GM12878 (cell line): Measurements from ENCODE around the gene PARK7. TPM values are rescaled to one million over a fixed set of nuclear protein-coding genes. Genes with fewer than 3 reads are reported as not detected.

Experiments
- ATAC-seq: fragments of 200-7000 bp; cut with Tn5 transposase; 3 replicates; pipeline ENCODE4 v1.9.1; 2020; ENCODE audit warnings: mild to moderate bottlenecking, moderate library complexity
- BruUV-seq: library from RNA; stranded (reverse); fragments of 400-500 nt; replicated peaks from 2 replicates; lab custom pipeline; 2021; lab: Mats Ljungman, UMichigan
- CTCF ChIA-PET: fragments of 300-600 bp; sonication (Branson Sonifier 250); formaldehyde crosslinking; extraction: SDS; loops from one replicate; lab custom pipeline; 2021; ENCODE audit warnings: inconsistent platforms; lab: Yijun Ruan, JAX
- POLR2A ChIA-PET: fragments of 350-600 bp; formaldehyde crosslinking; extraction: SDS; loops from one replicate; lab custom pipeline; 2021; ENCODE audit warnings: inconsistent platforms; lab: Charles Lee
- RAD21 ChIA-PET: fragments of 300-600 bp; sonication (Branson Sonifier 250); formaldehyde crosslinking; loops from one replicate; lab custom pipeline; 2023; ENCODE audit warnings: antibody characterized with exemption; ENCODE audit not compliant: unreplicated experiment; lab: Charles Lee
- SMC1A ChIA-PET: fragments of 300-600 bp; sonication (Branson Sonifier 250); formaldehyde crosslinking; loops from one replicate; lab custom pipeline; 2023; ENCODE audit not compliant: unreplicated experiment, uncharacterized antibody; lab: Charles Lee
- DNase-seq: peaks from one replicate; pipeline ENCODE4 v3.0.0-alpha.2; 2011; ENCODE audit warnings: low read depth, low spot score
- FAIRE-seq: peaks from 3 replicates; lab custom pipeline; 2011; peaks lifted over from hg19 to GRCh38; lab: Jason Lieb, UNC
- H2AFZ ChIP-seq: 2 replicates; pipeline ENCODE4 v1.6.0; 2011; ENCODE audit warnings: low read depth, low read length, control low read depth; ENCODE audit not compliant: control insufficient read depth
- H3K27ac ChIP-seq: 2 replicates; pipeline ENCODE4 v1.5.1; 2011; ENCODE audit warnings: control low read depth; ENCODE audit not compliant: control insufficient read depth, insufficient read depth
- H3K27me3 ChIP-seq, 2 experiments: replicated peaks in 1 of 2; 2 replicates each; pipeline versions ENCODE4 v1.6.0 to v1.6.1; 2011; ENCODE audit warnings: low read length in 1 of 2; ENCODE audit not compliant: control insufficient read depth in 2 of 2, insufficient read depth in 2 of 2
- H3K36me3 ChIP-seq, 2 experiments: 2 replicates each; pipeline ENCODE4 v1.5.1; 2011; ENCODE audit warnings: low read length in 1 of 2; ENCODE audit not compliant: control insufficient read depth in 2 of 2, insufficient read depth in 2 of 2
- H3K4me1 ChIP-seq: 2 replicates; pipeline ENCODE4 v1.6.1; 2011; ENCODE audit warnings: mild to moderate bottlenecking, low read length, moderate library complexity, mixed read lengths; ENCODE audit not compliant: control insufficient read depth, insufficient read depth
- H3K4me2 ChIP-seq: 2 replicates; pipeline ENCODE4 v1.6.0; 2011; ENCODE audit warnings: control low read depth; ENCODE audit not compliant: control insufficient read depth, insufficient read depth
- H3K4me3 ChIP-seq: fragments of 200-600 bp; sonication (generic); 2 replicates; pipeline ENCODE4 v1.5.1; 2016
- H3K79me2 ChIP-seq: 2 replicates; pipeline ENCODE4 v1.6.0; 2011; ENCODE audit warnings: low read length; ENCODE audit not compliant: control insufficient read depth, insufficient read depth
- H3K9ac ChIP-seq: 2 replicates; pipeline ENCODE4 v1.8.0; 2011; ENCODE audit warnings: low read length, control low read depth, mixed read lengths; ENCODE audit not compliant: control insufficient read depth, insufficient read depth
- H3K9me3 ChIP-seq: replicated peaks from 3 replicates; pipeline ENCODE4 v1.5.1; 2011; ENCODE audit warnings: mild to moderate bottlenecking, low read length; ENCODE audit not compliant: control insufficient read depth, insufficient read depth
- H4K20me1 ChIP-seq: 2 replicates; pipeline ENCODE4 v1.6.0; 2011; ENCODE audit not compliant: control insufficient read depth, insufficient read depth
- MEF2A ChIP-seq: IDR thresholded peaks from 2 replicates; pipeline ENCODE4 v1.6.1; 2011; ENCODE audit warnings: low read depth, mild to moderate bottlenecking, low read length, moderate library complexity; ENCODE audit not compliant: insufficient read depth
- NFXL1 ChIP-seq: fragments of 450-650 bp; IDR thresholded peaks from 2 replicates; pipeline ENCODE4 v1.6.1; 2017; ENCODE audit warnings: antibody characterized with exemption, mild to moderate bottlenecking, borderline replicate concordance
- POLR2AphosphoS5 ChIP-seq: IDR thresholded peaks from 2 replicates; pipeline ENCODE4 v1.6.1; 2011; ENCODE audit warnings: mild to moderate bottlenecking, low read length, inconsistent platforms
- RUNX3 ChIP-seq: IDR thresholded peaks from 2 replicates; pipeline ENCODE4 v1.6.1; 2012; ENCODE audit warnings: low read length, inconsistent platforms
- SIN3A ChIP-seq: IDR thresholded peaks from 2 replicates; pipeline ENCODE4 v1.6.1; 2012; ENCODE audit warnings: low read depth, low read length, improper control_type of control experiment
- SIX5 ChIP-seq: IDR thresholded peaks from 2 replicates; pipeline ENCODE4 v1.6.1; 2011; ENCODE audit warnings: mild to moderate bottlenecking, low read depth, low read length, moderate library complexity; ENCODE audit not compliant: severe bottlenecking
- SMAD1 ChIP-seq: fragments of 450-650 bp; IDR thresholded peaks from 2 replicates; pipeline ENCODE4 v1.6.1; 2018; ENCODE audit warnings: mild to moderate bottlenecking, low read depth; ENCODE audit not compliant: partially characterized antibody
- SREBF2 ChIP-seq: IDR thresholded peaks from 2 replicates; pipeline ENCODE4 v1.6.1; 2012; ENCODE audit warnings: mild to moderate bottlenecking, low read length
- ZNF24 ChIP-seq: fragments of 450-650 bp; IDR thresholded peaks from 2 replicates; pipeline ENCODE4 v1.6.1; 2017; ENCODE audit warnings: antibody characterized with exemption, mild to moderate bottlenecking
- ZNF592 ChIP-seq: fragments of 450-650 bp; IDR thresholded peaks from 2 replicates; pipeline ENCODE4 v1.6.1; 2017; ENCODE audit warnings: mild to moderate bottlenecking, moderate library complexity
- WGBS: methylation state at CpG from one replicate; pipeline ENCODE4 v1.1.6; 2016; ENCODE audit warnings: low lambda C conversion rate; ENCODE audit not compliant: insufficient replicate concordance, insufficient coverage; ENCODE audit errors: missing lambda C conversion rate; 5-methylcytosine and 5-hydroxymethylcytosine counted together
- in situ Hi-C: fragments of 300-500 bp; cut with MboI; formaldehyde crosslinking; loops from 9 replicates; pipeline ENCODE4 v1.14.3; 2018; ENCODE audit warnings: mixed read lengths
- intact Hi-C: fragments of 100-400 bp; cut with micrococcal nuclease; formaldehyde crosslinking; loops from one replicate; pipeline ENCODE4 v1.14.2; 2022; ENCODE audit not compliant: unreplicated experiment
- polyA plus RNA-seq, 11 experiments: library from polyadenylated mRNA; depleted of rRNA in 4 of 11; unstranded in 6 of 11; stranded (reverse) in 5 of 11; fragments of >200 nt; fragmentation: Nextera tagmentation in 4 of 11; fragmentation: Illumina TruSeq in 1 of 11; extraction: Ambion mirVana in 4 of 11; extraction: Trizol in 1 of 11; gene quantifications; 1 replicate in 1 of 11; 2 replicates in 10 of 11; pipeline versions ENCODE4 v1.2.1 to v1.2.3, GENCODE V29; 2011 to 2016; ENCODE audit warnings: inconsistent platforms in 2 of 11, missing spikeins in 2 of 11, low read depth in 1 of 11
- total RNA-seq, 4 experiments: library from RNA; depleted of rRNA in 3 of 4; stranded (reverse); fragments of >200 nt in 3 of 4; fragmentation: Illumina TruSeq in 1 of 4; extraction: Trizol in 1 of 4; gene quantifications; 2 replicates each; pipeline versions ENCODE4 v1.2.1 to v1.2.3, GENCODE V29; 2013 to 2021
- TF ChIP-seq, protein P1 (sequence below): IDR thresholded peaks from 2 replicates; pipeline ENCODE4 v1.6.1; 2011; ENCODE audit warnings: borderline replicate concordance, low read depth, mild to moderate bottlenecking, moderate library complexity, mixed read lengths, low read length; ENCODE audit not compliant: insufficient read depth; ENCODE audit errors: extremely low read length
- TF ChIP-seq, protein P2 (sequence below): fragments of 450-650 bp; IDR thresholded peaks from 2 replicates; pipeline ENCODE4 v1.6.1; 2016; ENCODE audit warnings: mild to moderate bottlenecking

PARK7 gene
- total and polyA plus RNA-seq, 10 of the 15 experiments (the other 5 are each of a cell fraction or from before 2014, with no cell fraction given): 267 to 1,056 (median 495) TPM

GRCh38 chr1:7943251-7943650 is 18.3 kb upstream of the PARK7 start (continued):
- TF ChIP-seq ZNF592 (no peak), SREBF2 (no peak)

GRCh38 chr1:7948960-7949359 is 12.6 kb upstream of the PARK7 start:
- Histone ChIP-seq H3K27ac (no peak overlapping the region), H3K4me1 (no peaks in the 10 kb centered on the region; the same call in 1 of the 2 replicates), H3K27me3 (no peaks in the 10 kb centered on the region), H3K4me2 (no peak overlapping the region), H4K20me1 (no peaks in the 10 kb centered on the region), H2AFZ (no peak overlapping the region), H3K36me3 (no peaks in the 10 kb centered on the region), H3K9me3 (no peaks in the 10 kb centered on the region), H3K79me2 (no peaks in the 10 kb centered on the region), H3K4me3 (no peak overlapping the region), H3K9ac (no peak overlapping the region)
- BruUV-seq: no TSS peak
- ChIA-PET SMC1A (interaction anchor here (3.6 kb wide), 1 partner anchor 9 kb away, joined by 9 read pairs; the partner anchor contains the start of gene TNFRSF9), POLR2A (interaction anchor here (1.7 kb wide), 1 partner anchor 9 kb away, joined by 9 read pairs; the partner anchor contains the start of gene TNFRSF9), RAD21 (interaction anchor here (0.8 kb wide), 1 partner anchor 13 kb away, joined by 3 read pairs; no protein-coding TSS in a partner anchor), CTCF (interaction anchor here (0.6 to 1.8 kb wide), 3 partner anchors 10 to 1592 kb away, joined by 3 to 8 read pairs (median 4); no protein-coding TSS in a partner anchor)
- ATAC-seq: no peak
- no peak for DNase-seq
- in situ Hi-C loops (no loop called here), intact Hi-C loops (no loop called here)
- 16% methylated on average over 5 of the region's 5 CpGs for WGBS
- no peak for TF ChIP-seq NFXL1
- peak; percentile 41 for TF ChIP-seq RUNX3
- no peak for TF ChIP-seq ZNF24
- no peak for TF ChIP-seq SIX5
- no peak for TF ChIP-seq SMAD1
- TF ChIP-seq POLR2AphosphoS5: no peak
- TF ChIP-seq, protein P1, sequence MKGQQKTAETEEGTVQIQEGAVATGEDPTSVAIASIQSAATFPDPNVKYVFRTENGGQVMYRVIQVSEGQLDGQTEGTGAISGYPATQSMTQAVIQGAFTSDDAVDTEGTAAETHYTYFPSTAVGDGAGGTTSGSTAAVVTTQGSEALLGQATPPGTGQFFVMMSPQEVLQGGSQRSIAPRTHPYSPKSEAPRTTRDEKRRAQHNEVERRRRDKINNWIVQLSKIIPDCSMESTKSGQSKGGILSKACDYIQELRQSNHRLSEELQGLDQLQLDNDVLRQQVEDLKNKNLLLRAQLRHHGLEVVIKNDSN: no peak
- TF ChIP-seq, protein P2, sequence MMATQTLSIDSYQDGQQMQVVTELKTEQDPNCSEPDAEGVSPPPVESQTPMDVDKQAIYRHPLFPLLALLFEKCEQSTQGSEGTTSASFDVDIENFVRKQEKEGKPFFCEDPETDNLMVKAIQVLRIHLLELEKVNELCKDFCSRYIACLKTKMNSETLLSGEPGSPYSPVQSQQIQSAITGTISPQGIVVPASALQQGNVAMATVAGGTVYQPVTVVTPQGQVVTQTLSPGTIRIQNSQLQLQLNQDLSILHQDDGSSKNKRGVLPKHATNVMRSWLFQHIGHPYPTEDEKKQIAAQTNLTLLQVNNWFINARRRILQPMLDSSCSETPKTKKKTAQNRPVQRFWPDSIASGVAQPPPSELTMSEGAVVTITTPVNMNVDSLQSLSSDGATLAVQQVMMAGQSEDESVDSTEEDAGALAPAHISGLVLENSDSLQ: 0 out of 2 replicates have a peak, but pooled peaks have one; percentile 23
- TF ChIP-seq MEF2A: no peak
- TF ChIP-seq SIN3A: no peak
- FAIRE-seq: no peak
